Measurements from ENCODE around the gene LIPK.
"Not testable (repeated sequence)": the region's sequence is repeated elsewhere in the genome, so short reads cannot be mapped to it uniquely, and the experiment has no call there.

LIPK gene, protein sequence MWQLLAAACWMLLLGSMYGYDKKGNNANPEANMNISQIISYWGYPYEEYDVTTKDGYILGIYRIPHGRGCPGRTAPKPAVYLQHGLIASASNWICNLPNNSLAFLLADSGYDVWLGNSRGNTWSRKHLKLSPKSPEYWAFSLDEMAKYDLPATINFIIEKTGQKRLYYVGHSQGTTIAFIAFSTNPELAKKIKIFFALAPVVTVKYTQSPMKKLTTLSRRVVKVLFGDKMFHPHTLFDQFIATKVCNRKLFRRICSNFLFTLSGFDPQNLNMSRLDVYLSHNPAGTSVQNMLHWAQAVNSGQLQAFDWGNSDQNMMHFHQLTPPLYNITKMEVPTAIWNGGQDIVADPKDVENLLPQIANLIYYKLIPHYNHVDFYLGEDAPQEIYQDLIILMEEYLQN

DNA sequence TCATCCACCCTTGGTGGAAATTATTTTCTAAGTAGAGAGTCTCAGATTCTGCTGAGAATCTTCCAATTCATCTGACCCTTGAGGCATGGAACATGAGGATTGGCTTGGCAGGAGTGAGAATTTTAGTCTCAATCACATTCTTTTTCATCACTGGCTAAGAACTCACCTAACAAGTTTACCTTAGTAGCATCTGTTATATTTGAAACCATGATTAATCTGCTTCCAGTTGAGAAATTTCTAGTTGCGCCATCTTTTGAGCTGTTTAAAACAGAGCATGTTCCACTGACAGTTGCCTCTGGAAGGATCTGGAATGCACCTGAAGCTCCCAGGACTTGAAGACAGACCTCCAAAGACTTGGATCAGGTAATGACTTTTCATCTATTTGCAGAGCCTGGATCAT lies at the start of gene LIPK:
Gene LIPK, plus strand, starts transcription at position 292 of the 400 bp plus-strand sequence. CDS start 18,295 bp downstream, outside the sequence.
- no peak for DNase-seq (ENCODE audit: low read depth)

DNA sequence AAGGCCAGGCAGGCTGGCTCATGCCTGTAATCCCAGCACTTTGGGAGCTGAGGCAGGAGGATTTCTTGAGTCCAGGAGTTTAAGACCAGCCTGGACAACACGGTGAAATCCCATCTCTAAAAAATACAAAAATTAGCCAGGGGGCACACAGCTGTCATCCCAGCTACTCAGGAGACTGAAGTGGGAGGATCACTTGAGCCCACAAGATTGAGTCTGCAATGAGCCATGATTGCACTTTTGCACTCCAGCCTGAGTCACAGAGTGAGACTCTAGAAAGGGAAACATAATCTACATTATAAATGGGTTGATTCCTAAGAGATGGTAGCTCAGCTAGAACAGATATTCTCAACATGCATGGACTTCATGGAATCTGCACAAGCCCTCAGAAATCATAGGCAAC lies 48.1 kb upstream of the LIPK start:
- DNase-seq (ENCODE audit: low read depth), result no peak

DNA sequence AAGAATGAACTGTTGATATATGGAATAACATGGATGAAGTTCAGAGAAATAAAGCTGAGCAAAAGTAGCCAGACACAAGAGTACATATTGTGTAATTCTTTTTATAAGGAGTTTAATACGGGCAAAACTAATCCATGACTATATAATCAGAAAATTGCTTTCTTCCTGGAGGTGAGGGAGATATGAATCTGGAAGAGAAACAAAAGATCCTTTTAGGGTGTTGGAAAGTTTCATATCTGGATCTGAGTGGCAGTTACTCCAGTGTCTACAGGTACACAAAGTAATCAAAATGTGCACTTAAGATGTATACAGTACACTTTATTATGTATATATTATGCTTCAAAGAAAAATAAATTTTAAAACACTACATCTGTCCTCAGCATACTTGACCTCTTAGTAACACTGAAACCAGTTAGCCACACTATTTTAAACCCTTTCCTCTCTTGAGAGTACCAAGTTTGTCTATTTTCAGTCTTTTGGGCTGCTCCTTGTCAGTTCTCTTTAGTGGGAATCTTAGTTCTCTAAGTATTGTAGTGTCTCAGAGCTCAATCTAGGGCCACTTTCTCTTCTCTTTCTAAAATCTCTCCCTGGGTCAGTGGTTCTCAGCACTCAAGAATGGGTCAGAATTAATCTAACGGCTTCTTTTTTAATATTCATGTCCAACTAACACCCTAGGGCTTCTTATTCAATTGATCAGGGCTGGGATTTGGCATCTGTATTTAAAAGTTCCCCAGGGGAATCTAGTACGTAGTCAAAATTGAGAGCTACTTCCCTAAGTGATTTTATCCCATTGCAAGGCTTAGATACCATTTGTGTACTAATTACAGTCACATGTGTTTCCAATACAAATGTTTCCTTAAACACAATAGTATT lies 46.1 kb upstream of the LIPK start:
- DNase-seq (ENCODE audit: low read depth), result no peak

DNA sequence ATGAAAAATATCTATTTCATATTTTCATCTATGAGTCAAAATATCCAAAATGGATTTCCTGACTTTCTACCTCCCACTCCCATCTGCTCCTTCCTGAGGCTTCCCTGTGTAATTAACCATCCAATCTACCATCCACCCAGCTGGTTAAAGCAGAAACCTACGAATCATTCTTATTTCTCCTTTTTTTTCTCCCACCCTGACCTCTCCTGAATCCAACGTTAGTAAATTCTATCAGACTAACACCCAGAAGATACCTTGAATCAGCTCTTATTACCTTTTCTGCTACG lies 45.5 kb upstream of the LIPK start:
- DNase-seq (ENCODE audit: low read depth), result no peak

DNA sequence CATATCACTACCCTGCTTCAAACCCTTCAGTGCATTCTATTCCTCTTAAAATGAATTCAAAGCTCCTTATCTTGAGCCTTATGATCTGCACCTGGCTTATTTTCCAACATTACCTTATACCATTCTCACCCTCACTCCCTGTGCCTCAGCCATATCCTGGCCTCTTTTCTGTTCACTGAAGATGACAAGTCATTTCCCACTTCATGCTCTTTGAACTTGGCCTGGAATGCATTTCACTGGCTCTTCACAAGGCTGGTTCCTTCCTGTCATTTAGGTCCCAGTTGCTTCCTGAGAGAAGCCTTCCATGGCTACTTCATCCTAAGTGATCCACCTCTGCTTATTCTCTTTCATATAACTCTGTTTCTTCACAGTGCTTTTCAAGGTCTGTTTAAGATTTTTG lies 45.0 kb upstream of the LIPK start:
- no peak for DNase-seq (ENCODE audit: low read depth)

DNA sequence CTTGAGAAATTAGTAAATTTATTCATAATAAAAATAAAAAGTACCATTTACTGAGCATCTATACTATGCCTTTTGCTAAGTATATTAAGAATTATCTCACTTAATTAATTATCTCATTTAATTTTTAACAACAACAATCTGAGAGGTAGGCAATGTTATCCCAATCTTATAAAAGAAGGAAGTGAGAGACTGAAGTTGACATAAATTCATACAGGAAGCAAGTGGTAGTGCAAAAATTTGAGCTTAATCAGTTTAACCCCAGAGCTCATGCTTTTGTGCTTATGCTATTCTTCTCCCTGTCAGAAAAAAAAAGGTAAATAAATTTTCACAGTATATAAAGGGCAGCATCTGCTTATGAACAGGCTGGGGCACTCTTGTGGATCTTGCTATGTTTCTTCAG lies 44.5 kb upstream of the LIPK start:
- DNase-seq (ENCODE audit: low read depth), result no peak

DNA sequence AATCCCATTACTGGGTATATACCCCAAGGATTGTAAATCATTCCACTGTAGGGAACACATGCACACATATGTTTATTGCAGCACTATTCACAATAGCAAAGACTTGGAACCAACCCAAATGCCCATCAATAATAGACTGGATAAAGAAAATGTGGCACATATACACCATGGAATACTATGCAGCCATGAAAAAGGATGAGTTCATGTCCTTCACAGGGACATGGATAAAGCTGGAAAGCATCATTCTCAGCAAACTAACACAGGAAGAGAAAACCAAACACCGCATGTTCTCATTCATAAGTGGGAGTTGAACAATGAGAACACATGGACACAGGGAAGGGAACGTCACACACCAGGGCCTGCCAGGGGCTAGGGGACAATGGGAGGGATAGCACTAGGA lies 42.9 kb upstream of the LIPK start:
- not testable (repeated sequence) for DNase-seq (ENCODE audit: low read depth)

DNA sequence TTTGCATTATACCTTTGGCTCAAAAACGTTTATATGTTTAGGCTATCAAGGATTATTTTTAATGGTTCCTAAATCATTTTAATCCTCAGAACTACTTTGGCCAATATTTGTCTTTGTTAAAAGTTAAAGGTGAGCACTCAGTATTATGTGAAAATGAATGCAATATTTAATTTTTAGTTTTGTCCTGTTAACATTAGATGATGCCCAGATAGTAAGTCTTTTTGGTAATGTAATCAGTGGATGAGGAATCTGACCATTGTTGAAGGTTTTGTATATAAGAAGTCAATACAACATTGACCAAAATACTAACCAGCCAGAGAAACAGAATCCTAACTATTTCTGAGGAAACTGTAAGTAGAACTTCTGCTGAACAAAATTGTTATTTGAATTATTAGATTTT lies 41.9 kb upstream of the LIPK start, which contains the start of gene LIPF:
Gene LIPF, plus strand, starts transcription at position 301 of the 400 bp plus-strand sequence. CDS start 2,856 bp downstream, outside the sequence.
- no peak for DNase-seq (ENCODE audit: low read depth)

DNA sequence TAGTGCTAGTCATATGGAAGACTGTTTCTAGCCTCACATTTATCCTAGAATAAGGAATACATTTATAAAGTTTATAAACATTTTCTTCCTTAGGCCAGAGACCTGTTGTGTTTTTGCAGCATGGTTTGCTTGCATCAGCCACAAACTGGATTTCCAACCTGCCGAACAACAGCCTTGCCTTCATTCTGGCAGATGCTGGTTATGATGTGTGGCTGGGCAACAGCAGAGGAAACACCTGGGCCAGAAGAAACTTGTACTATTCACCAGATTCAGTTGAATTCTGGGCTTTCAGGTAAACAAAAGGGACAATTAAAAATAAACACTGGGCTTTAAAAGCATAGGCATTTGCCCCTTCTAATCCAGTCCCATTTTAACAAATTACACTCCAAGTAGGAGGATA lies 37.6 kb upstream of the LIPK start:
- no peak for DNase-seq (ENCODE audit: low read depth)

DNA sequence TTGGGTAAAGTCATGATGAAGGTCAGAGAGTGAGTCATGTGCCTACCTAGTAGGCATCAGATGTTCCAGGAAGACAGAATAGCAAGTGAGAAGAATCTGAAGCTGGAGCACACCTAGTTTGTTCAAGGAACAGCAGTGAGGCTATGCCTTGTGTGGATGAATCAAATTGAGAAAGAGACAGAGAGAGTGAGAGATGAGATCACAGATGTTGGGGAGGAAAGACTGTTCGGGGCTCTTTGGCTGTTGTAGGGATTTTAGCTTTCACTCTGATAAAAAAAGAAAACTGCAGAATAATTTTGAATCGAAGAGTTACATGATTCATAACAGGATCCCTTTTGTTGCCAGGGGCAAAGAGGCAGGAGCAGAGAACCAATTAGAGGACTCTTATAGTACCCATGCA lies 35.6 kb upstream of the LIPK start:
- DNase-seq (ENCODE audit: low read depth), result peak; percentile 1

DNA sequence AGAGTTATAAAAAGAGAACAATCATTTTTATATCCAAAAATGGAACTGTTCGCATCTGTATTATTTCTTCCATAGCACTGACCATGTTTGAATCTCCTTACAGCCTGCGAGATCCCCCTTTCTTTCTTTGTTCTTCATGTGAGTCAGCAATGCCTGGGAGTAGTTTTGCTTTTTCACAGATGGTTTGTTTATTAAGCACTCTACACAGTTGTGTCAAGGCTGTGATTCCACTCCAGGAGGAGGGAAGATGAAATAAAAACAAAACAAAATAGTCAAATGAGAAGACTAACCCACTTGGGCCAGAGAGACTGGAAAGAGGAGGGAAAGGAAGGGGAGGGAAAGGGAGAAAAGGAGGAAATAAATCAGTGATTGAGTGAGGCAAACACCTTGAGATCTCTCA lies 34.0 kb upstream of the LIPK start:
- DNase-seq (ENCODE audit: low read depth), result no peak

DNA sequence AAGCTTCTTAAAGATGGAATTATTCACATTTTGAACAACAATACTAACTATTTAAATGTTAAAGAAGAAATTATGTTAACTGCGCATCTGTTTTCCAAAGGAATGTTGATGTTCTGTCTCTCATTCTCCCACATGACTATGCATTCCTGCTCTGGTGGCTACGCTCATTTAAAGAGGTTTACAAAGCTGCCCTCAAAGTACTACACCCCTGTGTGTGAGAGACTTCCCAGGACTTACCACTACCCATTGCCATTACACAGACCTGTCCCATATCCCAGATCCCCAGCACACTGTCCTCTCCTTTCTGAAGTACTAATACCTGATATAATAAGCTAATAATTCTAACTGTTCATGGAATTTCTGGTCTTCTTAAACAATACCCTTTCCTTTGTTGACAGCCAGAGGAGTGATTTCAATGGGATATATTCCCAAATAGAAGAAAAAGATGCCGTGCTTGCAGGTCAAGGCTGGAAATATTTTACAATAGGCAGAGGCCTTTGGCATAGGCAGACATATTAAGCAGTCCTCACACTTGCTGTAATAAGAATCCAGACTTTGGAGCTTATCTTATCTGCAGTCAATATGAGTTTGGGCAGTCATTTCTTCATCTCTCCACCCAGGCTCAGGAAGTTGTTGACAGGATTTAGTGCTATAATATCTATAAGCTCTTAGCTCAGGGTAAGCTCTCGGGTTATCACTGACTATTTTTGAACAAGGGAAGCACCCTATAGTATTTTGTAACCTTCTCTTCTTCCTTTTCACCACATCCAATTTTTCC lies 29.6 kb upstream of the LIPK start:
- no peak for DNase-seq (ENCODE audit: low read depth)

DNA sequence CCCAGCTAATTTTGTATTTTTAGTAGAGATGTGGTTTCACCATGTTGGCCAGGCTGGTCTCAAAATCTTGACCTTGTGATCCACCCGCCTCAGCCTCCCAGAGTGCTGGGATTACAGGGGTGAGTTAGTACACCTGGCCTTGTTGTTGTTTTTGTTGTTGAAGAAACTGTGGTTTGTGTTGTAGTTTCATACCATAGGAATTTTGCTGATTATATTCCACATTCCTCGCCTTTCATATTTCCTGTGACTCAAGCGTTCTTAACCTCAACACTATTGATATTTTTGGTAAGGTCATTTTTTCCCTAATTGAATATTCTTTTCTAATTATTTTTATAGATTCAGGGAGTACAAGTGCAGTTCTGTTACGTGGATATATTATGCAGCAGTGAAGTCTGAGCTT lies 25.1 kb upstream of the LIPK start:
- DNase-seq (ENCODE audit: low read depth), result no peak

DNA sequence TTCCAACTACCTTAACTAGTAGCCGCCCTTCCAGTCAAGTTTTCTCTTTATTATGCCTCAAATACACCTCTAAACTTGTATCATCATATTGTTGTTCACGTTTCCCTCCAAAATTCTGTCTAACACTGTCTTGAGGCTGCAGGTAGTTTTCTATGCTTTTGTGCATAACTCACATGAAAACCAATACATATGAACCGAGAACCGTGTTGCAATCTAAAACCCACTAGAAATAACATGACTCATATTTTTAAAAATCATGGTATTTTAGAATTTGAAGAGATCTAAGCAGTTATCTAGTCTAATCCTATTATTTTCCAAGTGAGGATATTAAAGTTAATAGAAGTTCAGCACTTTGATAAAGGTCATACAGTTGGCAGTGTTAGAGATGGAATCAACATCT lies 23.6 kb upstream of the LIPK start:
- DNase-seq (ENCODE audit: low read depth), result no peak

DNA sequence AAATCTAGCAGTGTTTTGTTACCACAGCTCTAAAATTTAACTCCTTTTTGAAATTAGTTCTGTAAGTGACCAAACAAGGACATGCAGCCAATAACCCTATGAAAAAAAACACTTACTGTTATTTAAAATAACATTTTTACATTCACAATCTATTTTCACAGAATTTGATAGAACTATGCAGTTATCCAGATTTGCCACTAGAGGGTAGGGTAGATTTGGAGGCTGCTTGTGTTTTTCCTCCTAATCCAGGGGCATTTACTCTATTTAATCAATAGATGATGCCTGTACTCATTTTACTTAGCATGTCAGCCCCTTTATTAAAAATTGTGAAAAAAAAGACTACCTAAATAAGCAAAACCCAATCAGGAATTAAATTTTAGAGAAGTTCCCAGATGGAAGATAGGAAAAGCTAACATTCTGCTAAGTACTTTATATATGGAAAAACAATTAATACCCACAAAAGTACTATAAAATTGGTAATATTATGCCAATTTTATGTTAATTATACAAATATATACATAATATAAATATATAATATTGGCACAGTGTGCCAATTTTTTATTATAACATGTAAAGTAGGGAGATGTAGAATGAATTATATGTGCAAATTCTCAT lies 18.1 kb upstream of the LIPK start:
- DNase-seq (ENCODE audit: low read depth), result no peak

DNA sequence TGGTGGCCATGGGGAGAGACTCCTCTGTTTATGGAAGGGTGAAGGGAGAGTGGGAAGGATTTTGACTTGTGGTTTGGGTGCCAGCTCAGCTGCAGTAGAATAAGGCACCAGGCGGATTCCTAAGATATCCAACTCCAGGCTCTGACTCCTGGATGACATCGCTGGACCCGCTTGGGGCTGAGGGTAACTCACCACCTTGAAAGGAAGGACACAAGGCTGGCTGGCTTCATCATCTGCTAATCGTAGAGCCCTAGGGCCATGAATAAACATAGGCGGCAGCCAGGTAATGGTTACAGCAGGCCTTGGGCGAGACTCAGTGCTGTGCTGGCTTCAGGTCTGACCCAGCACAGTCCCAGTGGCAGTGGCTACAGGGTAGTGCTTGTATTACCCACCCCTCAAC lies 16.7 kb upstream of the LIPK start:
- no peak for DNase-seq (ENCODE audit: low read depth)

DNA sequence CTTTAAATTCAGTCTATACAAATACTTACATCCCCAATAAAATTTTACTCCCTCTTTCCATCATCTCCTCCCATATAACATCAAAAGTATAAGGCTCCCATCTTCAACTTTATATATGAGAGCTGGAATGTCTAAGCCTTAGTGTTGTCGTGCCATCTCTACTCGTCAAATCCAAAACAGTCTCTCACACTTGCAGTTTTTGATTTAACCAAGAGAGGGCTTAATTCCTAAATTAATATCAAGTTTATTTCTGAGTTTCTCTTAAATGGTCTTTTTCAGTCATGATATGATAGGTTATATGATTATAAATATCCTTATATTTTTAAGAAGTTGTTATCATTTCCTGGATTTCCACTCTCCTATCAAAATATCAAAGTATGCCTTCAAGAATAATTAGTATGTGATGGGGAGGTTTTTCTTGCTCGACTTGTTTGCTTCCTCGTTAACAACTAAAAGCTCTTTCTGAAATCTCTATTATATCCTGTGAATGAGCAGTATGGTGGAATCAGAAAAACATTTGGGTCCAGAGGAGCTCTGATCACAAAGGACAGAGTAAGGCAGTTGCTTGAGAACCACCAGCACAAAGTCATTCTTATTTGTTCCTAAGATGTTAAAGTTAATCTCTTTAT lies 12.5 kb upstream of the LIPK start:
- DNase-seq (ENCODE audit: low read depth), result no peak

DNA sequence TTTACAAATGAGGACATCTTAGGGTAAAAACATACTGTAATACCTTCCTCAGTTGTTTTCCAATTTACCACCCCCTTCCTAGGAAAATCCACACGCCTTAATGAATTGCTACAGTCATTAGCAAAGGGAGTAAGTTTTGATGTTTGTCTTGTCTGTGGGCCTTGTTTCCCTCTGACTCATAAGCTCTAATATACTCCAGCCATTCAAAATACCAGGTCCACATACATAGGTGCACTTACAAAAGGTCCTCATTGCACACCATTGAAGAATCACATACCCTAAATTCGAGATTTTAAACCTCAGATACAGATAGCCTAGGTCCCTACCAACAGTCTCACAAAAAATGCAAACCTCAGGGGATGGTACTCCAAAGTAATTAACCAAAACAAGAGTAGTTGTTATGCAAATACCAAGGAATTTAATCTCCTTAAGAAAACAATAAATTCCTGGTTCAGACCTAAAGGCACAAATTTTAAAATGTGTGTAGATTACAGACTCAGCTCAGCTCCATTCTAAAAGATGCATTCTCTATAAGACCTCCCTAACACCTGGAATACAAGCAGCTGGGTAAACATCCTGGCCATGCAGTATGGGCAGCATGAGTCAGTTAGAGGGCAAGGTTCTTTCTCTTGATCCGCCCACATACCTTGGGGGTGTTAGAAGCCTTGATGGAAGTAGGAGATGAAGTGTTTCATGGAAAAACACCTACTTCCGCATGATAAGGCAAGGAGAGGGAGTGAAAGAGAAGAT lies 3.0 kb upstream of the LIPK start:
- no peak for DNase-seq (ENCODE audit: low read depth)

DNA sequence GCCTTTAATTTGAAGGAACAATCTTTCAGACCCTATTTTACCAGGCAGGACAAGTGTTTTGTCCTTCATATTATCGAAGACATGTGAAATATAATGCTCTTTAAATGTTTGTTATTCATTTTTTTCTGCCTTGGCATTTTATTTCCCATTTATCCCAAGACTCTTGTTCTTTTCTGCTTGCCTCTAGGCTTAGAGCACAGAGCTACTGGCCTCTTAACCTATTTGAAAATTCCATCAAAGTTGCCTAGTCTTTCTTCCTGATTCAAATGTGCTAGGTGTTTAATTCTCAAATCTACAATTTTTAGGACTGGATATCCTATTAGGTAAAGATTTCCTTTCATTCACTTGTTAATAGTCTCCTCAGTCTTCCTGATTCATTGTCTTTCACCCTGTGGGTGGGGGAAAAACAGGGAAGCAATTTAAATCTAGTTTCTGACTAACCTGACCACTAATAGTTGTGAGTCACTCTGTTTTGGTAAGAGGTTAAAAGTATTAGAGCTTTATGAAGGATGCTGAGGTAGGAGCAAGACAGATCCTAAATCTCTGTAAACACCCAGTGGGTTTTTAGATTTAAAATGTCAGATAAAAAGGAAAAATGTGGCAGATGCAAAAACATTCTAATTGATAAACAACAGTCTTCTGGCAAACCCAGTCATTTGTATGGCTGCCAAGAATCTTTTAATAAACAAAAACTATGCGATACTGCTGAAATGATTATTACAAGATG lies 1.5 kb downstream of the LIPK start:
- DNase-seq (ENCODE audit: low read depth), result no peak

DNA sequence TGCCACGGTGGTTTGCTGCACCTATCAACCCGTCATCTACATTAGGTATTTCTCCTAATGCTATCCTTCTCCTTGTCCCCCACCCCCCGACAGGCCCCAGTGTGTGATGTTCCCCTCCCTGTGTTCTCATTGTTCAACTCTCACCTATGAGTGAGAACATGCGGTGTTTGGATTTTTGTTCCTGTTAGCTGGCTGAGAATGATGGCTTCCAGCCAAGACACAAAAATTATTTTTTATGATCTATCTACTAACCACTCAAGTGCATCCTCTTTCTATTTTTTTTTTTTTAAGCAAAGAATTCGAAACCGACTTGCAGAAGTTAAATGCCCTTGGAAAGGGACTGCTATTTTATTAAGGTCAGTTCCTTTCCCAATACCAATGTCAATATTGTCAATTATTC lies 3.3 kb downstream of the LIPK start:
- DNase-seq (ENCODE audit: low read depth), result not testable (repeated sequence)

Data from activated T-cell treated with anti-CD3 and anti-CD28 coated beads for 24 hours (primary cell).